Left ventricle myocardium inferior (tissue), 1 donor: Measurements from ENCODE around the gene HOMER3. TPM values are rescaled to one million over a fixed set of nuclear protein-coding genes. Genes with fewer than 3 reads are reported as not detected.

ENCODE experiments used
- DNase-seq: peaks from one replicate; pipeline ENCODE4 v3.0.0-alpha.2; 2020
- H3K27ac ChIP-seq: fragments of 200-600 bp; replicated peaks from 2 replicates; pipeline ENCODE4 v1.8.0; 2021
- H3K27me3 ChIP-seq: fragments of 200-600 bp; 2 replicates; pipeline ENCODE4 v1.8.0; 2021; ENCODE audit warnings: low read depth
- H3K36me3 ChIP-seq: fragments of 200-600 bp; 2 replicates; pipeline ENCODE4 v1.8.0; 2021
- H3K4me1 ChIP-seq: fragments of 200-600 bp; 2 replicates; pipeline ENCODE4 v1.8.0; 2021
- H3K4me3 ChIP-seq: fragments of 200-600 bp; 2 replicates; pipeline ENCODE4 v1.8.0; 2021; ENCODE audit warnings: mild to moderate bottlenecking, moderate library complexity
- H3K9me3 ChIP-seq: fragments of 200-600 bp; replicated peaks from 2 replicates; pipeline ENCODE4 v1.8.0; 2021
- intact Hi-C: fragments of 100-400 bp; cut with micrococcal nuclease; formaldehyde crosslinking; loops from one replicate; pipeline ENCODE4 v1.11.0; 2022
- total RNA-seq: library from RNA; stranded (reverse); fragmentation: NEBNext Ultra II Directional; extraction: Animal tissue kit (Norgen Biotek cat#: 25700); gene quantifications from one replicate; pipeline ENCODE4 v1.2.1, GENCODE V29; 2021
- TF ChIP-seq, protein P1 (sequence below): fragments of 200-600 bp; IDR thresholded peaks from 2 replicates; pipeline ENCODE4 v1.8.0; 2021; ENCODE audit warnings: antibody characterized with exemption, mild to moderate bottlenecking, borderline replicate concordance
- donor health status: DM: no; HTN: yes; CAD: no; lungs with severe emphysema.

HOMER3 gene
- total RNA-seq, 1 donor from 2014 or later, result 14.7 TPM

DNA sequence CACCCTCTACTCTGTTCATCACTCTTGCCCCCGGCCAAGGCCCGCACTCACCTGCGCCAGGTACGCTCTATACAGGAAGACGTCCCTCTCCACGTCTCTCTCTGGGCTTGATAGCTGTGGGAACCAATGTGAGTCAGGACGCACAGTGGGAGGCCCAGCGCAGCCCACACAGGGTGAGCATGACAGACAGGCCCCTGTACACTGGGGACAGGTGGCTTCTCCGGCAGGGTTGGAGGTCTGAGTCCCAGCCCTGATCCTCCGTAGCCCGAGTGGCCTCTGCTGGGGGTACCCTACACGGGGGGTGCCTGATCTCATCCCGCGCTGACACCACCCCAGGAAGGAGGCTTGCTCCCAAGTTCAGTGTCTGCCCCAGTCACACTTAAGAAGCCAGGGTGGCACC lies 28.1 kb downstream of the HOMER3 start:
- H3K27me3 ChIP-seq, result no peaks in the 10 kb centered on the region
- TF ChIP-seq, protein P1, sequence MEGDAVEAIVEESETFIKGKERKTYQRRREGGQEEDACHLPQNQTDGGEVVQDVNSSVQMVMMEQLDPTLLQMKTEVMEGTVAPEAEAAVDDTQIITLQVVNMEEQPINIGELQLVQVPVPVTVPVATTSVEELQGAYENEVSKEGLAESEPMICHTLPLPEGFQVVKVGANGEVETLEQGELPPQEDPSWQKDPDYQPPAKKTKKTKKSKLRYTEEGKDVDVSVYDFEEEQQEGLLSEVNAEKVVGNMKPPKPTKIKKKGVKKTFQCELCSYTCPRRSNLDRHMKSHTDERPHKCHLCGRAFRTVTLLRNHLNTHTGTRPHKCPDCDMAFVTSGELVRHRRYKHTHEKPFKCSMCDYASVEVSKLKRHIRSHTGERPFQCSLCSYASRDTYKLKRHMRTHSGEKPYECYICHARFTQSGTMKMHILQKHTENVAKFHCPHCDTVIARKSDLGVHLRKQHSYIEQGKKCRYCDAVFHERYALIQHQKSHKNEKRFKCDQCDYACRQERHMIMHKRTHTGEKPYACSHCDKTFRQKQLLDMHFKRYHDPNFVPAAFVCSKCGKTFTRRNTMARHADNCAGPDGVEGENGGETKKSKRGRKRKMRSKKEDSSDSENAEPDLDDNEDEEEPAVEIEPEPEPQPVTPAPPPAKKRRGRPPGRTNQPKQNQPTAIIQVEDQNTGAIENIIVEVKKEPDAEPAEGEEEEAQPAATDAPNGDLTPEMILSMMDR, result no peak
- no peak for DNase-seq
- intact Hi-C loops, result no loop called here
- H3K4me3 ChIP-seq, result no peak overlapping the region
- H3K27ac ChIP-seq, result no peak overlapping the region
- peaks cover 43% of the 10 kb centered on the region for H3K36me3 ChIP-seq
- peaks cover 25% of the 10 kb centered on the region for H3K4me1 ChIP-seq
- H3K9me3 ChIP-seq, result no peaks in the 10 kb centered on the region

DNA sequence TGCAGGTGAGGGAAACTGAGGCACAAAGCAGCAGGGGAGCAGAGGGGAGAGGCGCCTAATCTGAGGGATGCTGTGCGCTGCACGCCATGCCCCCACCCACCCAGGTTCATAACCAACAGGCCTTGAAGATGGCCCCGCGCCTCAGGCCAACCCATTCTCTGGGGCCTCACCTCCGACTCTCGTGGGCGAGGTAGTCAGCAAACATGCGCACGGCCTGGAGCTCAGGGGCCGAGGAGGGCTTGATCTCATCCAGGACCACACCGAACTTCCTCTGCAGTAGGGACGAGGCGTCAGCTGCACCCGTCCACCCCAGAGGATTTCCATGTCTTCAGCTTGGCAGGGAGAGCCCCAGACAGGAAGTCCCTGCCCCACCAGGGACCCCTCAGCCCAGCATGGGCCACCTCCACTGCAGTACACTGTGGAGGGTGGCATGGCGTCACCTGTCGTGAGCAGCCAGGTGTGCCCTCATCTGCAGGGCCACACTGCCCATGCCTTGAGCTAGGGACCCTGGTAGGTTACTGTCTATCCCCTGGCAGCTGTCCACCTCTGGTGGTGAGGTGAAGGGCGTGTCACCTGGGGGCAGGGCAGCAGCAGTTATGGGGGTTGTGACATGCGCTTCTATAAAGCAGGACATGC lies 30.1 kb downstream of the HOMER3 start:
- H3K27ac ChIP-seq, result no peak overlapping the region
- no peak overlapping the region for H3K4me3 ChIP-seq
- intact Hi-C loops, result no loop called here
- TF ChIP-seq, protein P1, result no peak
- H3K4me1 ChIP-seq, result peaks cover 10% of the 10 kb centered on the region
- no peaks in the 10 kb centered on the region for H3K9me3 ChIP-seq
- DNase-seq, result no peak
- no peaks in the 10 kb centered on the region for H3K27me3 ChIP-seq
- peaks cover 59% of the 10 kb centered on the region for H3K36me3 ChIP-seq

DNA sequence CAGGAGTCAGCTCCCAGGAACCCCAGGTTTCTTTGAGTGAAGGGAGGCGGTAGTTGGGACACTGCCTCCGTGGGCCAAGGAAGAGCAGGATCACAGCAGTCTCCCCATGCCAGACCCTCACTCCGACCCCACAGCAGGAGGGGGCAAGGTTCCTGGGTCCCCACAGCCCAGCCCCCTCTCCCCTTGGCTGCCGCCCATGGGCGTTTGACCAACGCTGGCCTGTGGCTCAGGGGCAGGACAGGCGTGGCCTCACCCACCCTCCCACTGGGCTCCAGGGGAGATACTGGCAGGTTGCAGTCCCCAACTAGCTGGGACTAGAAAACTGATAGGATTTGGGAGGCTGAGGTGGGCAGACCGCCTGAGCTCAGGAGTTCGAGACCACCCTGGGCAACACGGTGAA lies 31.0 kb downstream of the HOMER3 start:
- Histone ChIP-seq H3K4me3 (no peak overlapping the region), H3K36me3 (peaks cover 62% of the 10 kb centered on the region), H3K4me1 (peaks cover 5% of the 10 kb centered on the region), H3K27me3 (no peaks in the 10 kb centered on the region), H3K9me3 (no peaks in the 10 kb centered on the region), H3K27ac (no peak overlapping the region)
- DNase-seq, result no peak
- TF ChIP-seq, protein P1, result no peak
- intact Hi-C loops, result no loop called here

DNA sequence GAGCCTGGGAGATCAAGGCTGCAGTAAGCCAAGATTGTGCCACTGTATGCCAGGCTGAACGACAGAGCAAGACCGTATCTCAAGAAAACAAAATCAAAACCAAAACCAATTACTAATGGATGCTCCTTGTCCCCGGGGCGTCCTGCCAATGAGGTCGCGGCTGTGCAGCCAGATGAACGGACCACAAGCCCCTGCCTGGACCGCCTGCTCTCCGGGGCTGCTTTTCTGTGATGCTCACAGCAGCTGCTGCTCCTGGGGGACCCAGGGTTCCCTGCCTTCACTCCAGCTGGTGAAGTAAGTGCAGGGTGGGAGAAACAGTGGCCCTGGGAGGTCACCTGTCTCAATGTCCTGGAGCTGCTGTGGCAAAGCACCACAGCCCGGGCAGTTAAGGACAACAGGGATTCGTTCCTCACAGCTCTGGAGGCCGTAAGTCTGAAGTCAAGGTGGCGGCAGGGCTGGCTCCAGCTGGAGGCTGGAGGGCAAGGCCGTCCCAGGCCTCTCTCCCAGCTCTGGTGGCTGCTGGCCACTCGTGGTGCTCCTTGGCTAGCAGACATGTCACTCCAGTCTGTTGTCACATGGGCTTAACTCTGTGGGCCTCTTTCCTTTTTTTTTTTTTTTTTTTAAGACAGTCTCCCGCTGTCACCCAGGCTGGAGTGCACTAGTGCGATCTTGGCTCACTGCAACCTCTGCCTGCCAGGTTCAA lies 31.9 kb downstream of the HOMER3 start:
- Histone ChIP-seq H3K27ac (no peak overlapping the region), H3K4me3 (no peak overlapping the region), H3K27me3 (no peaks in the 10 kb centered on the region), H3K36me3 (peaks cover 63% of the 10 kb centered on the region), H3K4me1 (peaks cover 5% of the 10 kb centered on the region), H3K9me3 (no peaks in the 10 kb centered on the region)
- TF ChIP-seq, protein P1, result no peak
- no peak for DNase-seq
- intact Hi-C loops, result no loop called here

DNA sequence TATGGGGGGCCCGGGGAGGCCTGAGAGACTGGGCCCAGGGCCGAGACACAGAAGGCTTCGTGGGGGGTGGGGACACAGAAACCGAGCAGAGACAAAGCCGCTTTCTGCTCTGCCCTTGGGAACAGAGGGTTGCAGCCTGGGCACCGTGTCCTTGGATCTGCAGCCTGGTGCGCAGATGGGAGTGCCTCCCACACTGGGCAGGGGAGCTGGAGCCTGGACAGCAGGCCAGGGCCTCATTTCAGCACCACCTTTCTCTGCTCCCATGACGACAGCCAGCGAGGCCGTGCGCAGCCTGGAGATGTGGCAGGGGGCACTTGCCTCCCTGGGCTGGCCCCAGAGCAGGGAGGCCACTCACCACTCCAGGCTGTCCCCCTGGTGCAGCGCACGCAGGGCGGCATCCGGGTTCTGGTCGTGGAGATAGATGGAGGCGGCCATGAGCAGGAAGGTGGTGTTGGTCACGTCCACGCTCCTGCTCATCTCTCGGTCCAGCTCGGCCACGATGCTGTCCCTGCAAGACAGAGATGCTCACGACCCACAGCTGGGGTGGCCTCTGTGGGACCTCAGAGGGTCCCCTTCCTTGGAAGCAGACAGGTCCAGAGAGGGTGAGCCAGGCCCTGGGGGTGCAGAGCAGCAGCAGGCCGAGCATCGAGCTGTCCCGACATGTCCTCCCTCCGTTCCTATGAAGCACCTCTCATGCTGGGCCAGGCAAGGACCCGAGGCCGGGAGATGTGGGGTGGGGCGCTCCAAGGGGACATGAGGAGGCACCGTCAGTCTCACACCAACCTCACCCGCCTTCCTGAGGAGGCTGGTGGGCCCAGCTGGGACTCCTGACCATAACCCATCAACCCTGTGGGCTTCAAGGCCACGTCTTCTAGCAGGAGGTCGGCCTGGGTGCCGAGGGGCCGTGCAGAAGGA lies 34.2 kb downstream of the HOMER3 start:
- no peak for DNase-seq
- Histone ChIP-seq H3K27ac (no peak overlapping the region), H3K36me3 (peaks cover 53% of the 10 kb centered on the region), H3K4me1 (no peaks in the 10 kb centered on the region), H3K9me3 (no peaks in the 10 kb centered on the region), H3K4me3 (no peak overlapping the region), H3K27me3 (no peaks in the 10 kb centered on the region)
- TF ChIP-seq, protein P1, result no peak
- intact Hi-C loops, result no loop called here
